HG02588 (cell line): ENCODE results near the gene METTL25.

Experiments
- ATAC-seq: cut with Tn5 transposase; IDR thresholded peaks from one replicate; pipeline ENCODE4 v1.9.1; 2021; ENCODE audit warnings: mild to moderate bottlenecking, moderate library complexity; ENCODE audit not compliant: unreplicated experiment

The METTL25 gene

DNA sequence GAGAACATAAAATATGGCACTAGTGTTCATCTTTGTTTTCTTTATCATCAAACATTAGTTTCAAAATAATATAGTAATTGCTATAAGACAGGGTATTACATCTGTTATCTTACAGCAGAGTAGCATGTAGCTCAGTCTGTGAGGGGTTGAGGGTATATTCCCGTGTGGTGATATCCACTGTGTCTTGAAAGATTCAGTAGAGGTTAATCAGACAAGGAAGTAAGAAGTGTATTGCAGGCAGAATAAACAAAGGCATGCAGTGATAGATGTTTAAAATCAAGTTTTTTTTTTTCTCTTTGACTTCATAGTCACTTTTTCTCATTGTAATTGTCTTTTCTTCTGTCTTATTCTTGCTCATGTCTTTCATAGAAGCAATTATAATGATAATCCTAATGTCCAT, 48.3 kb downstream of the METTL25 start:
- ATAC-seq, result no peak

DNA sequence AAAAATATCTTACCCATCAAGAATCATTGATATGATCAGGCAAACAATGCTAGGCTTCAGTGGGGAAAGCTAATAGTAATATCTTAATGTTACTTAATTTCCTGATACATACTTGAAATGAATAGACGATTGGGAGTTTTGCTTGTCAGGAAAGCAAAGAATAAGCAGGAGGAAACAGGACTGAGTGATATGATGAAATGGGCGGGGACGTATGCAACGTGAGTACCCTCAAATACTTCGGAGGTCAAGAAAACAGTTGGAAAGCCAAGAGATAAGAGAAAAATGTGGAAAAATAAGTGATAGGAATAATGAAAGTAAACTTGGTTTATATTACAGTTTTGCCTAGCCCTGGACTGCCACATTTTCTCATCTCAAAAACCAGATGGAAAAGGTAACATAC, 49.2 kb downstream of the METTL25 start:
- ATAC-seq, result no peak

DNA sequence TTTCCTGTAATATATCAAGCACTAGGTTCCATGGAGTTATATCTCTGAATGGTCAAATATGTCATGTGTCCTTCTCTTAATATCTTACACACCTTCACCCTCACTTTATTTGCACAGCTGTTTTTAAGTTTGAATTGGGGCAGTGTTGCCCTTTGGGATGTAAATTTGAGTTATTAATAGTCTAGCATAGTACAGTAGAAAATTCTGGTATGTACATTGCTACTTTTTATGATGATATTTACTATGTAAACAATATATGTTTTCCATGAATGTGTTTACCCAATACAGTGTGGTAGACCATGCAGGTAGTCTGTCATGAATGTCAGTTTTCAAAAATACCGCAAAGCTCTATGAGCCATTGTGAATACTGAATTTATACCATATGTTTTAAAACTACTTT, 50.5 kb downstream of the METTL25 start:
- ATAC-seq, result no peak

GRCh38 chr12:82411546-82412230, 53.4 kb downstream of the METTL25 start:
- no peak for ATAC-seq

GRCh38 chr12:82412246-82412645, 53.9 kb downstream of the METTL25 start:
- no peak for ATAC-seq

- no peak for ATAC-seq
Measured at GRCh38 chr12:82414044-82414443, 55.7 kb downstream of the METTL25 start.

DNA sequence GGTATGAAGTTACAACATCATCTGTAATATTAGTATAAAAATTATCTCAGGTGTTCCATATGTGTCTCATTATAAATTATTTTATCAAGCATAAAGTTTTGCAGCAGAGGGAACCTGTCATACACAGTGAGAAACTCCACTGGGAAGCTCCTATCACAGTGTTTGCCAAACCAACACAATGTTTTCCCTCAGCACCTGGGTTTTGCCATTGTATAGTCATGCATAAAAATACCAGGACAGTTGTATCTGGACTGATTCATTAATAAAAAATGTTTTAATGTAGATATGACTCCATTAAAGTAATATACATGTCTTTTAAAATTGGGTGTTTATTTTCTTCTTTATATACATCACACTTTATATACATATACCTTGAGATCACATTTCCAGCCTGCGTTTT, 56.6 kb downstream of the METTL25 start:
- no peak for ATAC-seq

- no peak for ATAC-seq
Measured at GRCh38 chr12:82415402-82415801, 57.1 kb downstream of the METTL25 start.

GRCh38 chr12:82425241-82425640, 66.9 kb downstream of the METTL25 start:
- no peak for ATAC-seq

- no peak for ATAC-seq
Measured at GRCh38 chr12:82426081-82426480, 67.8 kb downstream of the METTL25 start.

DNA sequence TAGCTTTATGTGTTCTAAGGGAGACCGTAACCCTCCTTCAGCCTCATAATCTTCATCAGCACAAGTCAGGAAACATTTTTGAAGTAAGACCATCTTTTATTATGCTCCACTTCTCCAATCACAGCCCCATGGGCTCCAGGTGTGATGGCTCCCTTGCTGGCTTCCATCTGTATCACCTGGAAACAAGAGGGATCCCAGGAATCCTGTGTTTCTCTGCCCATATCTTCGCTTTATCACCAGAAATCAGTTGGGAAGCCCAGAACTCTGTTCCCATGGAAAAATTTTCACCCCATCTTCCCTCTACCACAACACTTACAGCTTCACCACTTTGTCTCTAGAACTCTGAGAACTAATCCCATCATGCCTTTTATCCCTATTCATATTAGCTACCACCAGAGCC, 68.3 kb downstream of the METTL25 start:
- ATAC-seq, result no peak

DNA sequence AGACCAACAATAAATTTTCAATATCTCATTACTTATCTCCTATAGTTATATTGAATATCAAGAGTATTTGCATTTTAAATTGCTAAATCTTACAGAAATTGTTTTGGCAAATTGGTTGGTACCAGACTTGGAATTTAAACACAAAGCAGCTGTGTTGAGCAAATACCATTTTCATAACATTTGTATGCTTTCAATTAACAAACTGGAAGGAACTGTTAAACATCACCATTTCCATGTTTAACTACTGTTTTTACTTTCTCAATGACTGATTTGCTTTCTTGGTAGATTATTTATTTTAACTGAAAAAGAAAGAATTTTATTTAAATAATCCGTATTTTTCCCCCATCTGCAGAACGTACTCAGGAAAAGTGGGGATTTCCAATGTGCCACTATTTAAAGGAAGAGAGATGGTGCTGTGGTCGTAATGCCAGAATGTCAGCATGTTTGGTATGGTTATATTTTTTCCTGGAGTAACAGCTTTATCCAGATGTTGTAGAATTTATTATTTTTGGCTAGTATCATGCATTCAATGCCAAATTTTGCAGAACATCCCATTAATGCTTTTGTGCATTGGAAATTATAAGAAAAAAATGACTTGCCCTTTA, 72.3 kb downstream of the METTL25 start:
- no peak for ATAC-seq

DNA sequence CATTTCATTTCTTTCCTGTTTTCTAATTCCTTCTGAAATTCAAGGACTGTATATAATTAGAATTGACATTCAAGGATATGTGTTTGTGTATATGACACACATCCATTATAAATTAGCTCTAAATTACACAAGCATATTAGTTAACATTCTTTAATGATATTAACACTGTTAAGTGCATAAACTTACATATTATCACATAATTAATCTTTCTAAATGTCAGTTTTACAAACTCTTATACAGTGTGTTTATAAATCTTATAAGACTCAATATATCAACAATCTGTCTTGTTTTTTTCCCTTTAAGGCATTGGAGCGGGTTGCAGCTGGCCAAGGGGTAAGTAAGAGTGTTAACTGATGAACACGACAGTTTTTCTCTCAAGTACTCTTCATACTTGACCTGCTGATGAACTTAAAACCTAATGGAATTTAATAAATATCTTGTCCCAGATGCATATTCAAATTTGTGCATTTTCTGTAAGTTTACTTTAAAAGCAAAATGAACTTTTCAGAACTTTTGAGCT, 76.1 kb downstream of the METTL25 start:
- no peak for ATAC-seq

- no peak for ATAC-seq
Measured at GRCh38 chr12:82436354-82436753, 78.0 kb downstream of the METTL25 start.

DNA sequence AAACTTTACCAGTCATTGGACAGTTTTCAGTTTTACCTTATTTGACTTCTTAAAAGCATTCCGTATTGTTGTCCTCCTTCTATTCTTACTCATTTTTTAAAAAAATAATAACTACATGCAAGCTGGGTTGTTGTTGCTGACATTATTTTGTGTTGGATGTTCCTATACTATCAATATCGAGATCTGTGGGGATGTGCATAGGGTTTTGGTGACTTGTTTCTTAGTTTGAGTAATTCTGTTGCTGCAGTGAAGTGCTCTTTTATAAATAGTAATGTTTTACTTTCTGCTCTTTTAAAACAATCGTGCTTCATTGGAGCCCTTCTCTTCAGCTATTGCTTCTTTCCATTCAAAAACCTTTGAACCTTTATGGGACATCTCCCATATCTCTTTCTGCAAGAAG, 79.4 kb downstream of the METTL25 start:
- no peak for ATAC-seq

DNA sequence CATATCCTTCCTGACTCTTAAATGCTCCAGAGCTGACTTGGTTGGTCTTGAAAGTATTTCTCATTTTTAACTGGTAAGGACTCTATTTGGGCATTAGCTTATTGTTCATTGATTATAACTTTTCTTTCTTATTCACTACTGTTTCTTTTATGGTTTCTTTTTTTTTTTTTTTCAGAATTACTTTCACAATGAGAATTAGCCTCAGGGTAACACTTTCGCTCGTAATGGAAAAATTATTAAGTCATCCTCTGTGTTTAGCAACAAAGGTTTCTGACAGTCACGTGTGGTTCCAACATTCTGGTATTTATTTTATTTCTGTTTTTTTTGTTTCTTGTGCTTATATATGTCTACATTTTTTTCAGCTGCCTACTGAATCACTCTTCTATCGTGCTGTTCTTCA, 80.0 kb downstream of the METTL25 start:
- ATAC-seq, result no peak

DNA sequence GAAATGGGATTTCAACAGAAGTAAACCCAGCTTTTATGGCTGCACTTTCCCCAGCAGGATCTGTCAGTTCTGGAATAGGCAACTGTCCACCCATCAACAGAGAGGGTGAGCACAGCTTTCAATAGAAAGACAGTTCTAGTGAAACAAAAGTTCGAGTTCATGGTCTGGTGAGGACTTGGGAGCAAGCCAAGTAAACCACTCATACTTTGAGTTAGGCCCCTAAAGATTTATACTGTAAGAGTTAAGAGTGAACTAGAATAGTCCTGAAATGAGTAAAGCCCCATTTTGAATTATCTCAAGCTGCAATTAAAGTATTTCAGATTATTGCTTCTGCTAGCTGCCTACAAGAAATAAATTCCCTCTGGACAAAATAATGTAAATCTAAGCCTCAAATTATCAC, 82.6 kb downstream of the METTL25 start:
- no peak for ATAC-seq

GRCh38 chr12:82448911-82449578, 90.7 kb downstream of the METTL25 start:
- no peak for ATAC-seq

DNA sequence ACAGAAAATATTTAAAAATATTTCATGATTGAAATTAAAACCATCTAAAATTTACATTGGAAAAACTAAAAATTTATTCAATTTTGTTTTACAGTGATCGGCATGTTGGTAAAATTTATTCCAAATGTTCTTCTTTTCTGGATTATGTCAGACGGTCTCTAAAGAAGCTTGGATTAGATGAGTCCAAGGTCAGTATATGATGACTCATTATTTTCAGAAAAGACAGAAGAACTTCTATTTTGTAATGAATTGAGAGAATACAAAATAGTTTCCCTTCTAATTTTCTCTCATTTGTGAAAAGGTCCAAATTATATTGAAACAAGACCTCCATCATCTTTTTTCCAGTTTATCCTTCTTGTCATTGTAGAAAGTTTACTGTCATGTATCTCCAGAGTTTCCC, 98.3 kb downstream of the METTL25 start:
- no peak for ATAC-seq

GRCh38 chr12:82458101-82458500, 99.8 kb downstream of the METTL25 start:
- ATAC-seq, result no peak

- no peak for ATAC-seq
Measured at GRCh38 chr12:82461393-82461792, 103.1 kb downstream of the METTL25 start.

GRCh38 chr12:82461836-82462235, 103.5 kb downstream of the METTL25 start:
- no peak for ATAC-seq
